BJ (cell line): ENCODE measurements around the gene SUPT3H. TPM values are rescaled to one million over a fixed set of nuclear protein-coding genes. Genes with fewer than 3 reads are reported as not detected.

Experiments
- CTCF ChIA-PET: fragments of 350-600 bp; formaldehyde crosslinking; extraction: SDS; loops from one replicate; lab custom pipeline; 2021; ENCODE audit warnings: antibody characterized with exemption, inconsistent platforms; lab: Yijun Ruan, JAX
- POLR2A ChIA-PET: fragments of 300-600 bp; sonication (Branson Sonifier 250); formaldehyde crosslinking; extraction: SDS; loops from one replicate; lab custom pipeline; 2021; ENCODE audit warnings: antibody characterized with exemption; lab: Charles Lee
- DNase-seq: peaks from one replicate; pipeline ENCODE4 v3.0.0-alpha.2; 2011; ENCODE audit warnings: low read depth
- H3K27me3 ChIP-seq: 2 replicates; pipeline ENCODE4 v1.6.0; 2011; ENCODE audit warnings: low read length; ENCODE audit not compliant: control insufficient read depth, insufficient read depth
- H3K36me3 ChIP-seq: 2 replicates; pipeline ENCODE4 v1.5.1; 2011; ENCODE audit warnings: low read length; ENCODE audit not compliant: control insufficient read depth, insufficient read depth
- H3K4me3 ChIP-seq: 2 replicates; pipeline ENCODE4 v1.5.1; 2011; ENCODE audit warnings: low read depth, mild to moderate bottlenecking, control low read depth, low read length
- polyA plus RNA-seq: library from polyadenylated mRNA; depleted of rRNA; stranded (reverse); fragments of >200 nt; gene quantifications from 2 replicates; pipeline ENCODE4 v1.2.3, GENCODE V29; 2011
- TF ChIP-seq, protein P1 (sequence below): IDR thresholded peaks from 2 replicates; pipeline ENCODE4 v1.5.1; 2011; ENCODE audit warnings: low read depth, mild to moderate bottlenecking, control low read depth, inconsistent platforms, low read length, moderate library complexity; ENCODE audit not compliant: insufficient read depth

The SUPT3H gene
- polyA plus RNA-seq, 1 experiment = 7.8 TPM

DNA sequence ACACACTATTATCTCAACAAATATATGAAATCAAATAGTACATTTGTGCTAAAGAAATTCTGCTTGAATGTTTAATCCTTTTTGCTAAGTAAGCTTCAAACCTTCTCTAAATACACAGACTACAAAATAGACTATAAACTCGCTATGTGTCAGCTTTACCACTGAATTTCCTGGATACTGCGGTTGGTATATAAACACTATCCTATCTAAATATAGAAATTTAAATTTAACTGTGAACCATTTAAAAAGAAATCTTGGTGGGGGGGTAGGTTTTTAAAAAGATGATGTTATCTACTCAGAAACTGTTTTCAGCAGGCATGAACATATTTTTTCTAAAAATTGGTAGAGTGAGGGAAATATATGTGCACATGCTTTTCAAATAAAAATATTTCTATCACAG lies 356.1 kb downstream of the SUPT3H start:
- ChIA-PET CTCF (no interaction called here), POLR2A (no interaction called here)
- no peaks in the 10 kb centered on the region for H3K36me3 ChIP-seq

DNA sequence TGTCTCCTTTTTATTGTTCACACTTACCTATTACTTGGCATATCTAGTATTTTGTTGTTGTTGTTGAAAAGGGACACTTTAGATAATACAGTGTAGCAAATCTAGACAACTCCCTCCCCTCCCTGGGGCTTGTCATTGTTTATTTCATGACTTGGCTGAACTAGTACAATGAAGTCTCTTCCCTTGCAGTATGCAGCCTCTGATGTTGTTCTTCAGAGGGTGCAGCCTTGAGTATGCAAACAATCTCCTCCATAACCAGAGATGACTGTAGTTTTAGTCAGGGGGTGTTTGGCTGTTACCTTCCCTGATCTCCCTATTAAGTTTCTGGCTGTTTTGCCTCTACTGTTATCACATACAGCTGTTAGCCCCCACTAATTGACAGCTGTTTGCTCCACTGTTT lies 365.0 kb downstream of the SUPT3H start:
- Histone ChIP-seq H3K4me3 (no peak overlapping the region), H3K36me3 (no peaks in the 10 kb centered on the region), H3K27me3 (no peaks in the 10 kb centered on the region)
- CTCF ChIA-PET = no interaction called here
- POLR2A ChIA-PET = no interaction called here
- no peak for DNase-seq
- TF ChIP-seq, protein P1, sequence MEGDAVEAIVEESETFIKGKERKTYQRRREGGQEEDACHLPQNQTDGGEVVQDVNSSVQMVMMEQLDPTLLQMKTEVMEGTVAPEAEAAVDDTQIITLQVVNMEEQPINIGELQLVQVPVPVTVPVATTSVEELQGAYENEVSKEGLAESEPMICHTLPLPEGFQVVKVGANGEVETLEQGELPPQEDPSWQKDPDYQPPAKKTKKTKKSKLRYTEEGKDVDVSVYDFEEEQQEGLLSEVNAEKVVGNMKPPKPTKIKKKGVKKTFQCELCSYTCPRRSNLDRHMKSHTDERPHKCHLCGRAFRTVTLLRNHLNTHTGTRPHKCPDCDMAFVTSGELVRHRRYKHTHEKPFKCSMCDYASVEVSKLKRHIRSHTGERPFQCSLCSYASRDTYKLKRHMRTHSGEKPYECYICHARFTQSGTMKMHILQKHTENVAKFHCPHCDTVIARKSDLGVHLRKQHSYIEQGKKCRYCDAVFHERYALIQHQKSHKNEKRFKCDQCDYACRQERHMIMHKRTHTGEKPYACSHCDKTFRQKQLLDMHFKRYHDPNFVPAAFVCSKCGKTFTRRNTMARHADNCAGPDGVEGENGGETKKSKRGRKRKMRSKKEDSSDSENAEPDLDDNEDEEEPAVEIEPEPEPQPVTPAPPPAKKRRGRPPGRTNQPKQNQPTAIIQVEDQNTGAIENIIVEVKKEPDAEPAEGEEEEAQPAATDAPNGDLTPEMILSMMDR = no peak

More for the DNA sequence above, 356.1 kb downstream of the SUPT3H start:
- Histone ChIP-seq H3K27me3 (no peaks in the 10 kb centered on the region), H3K4me3 (no peak overlapping the region)
- TF ChIP-seq, protein P1 = no peak
- no peak for DNase-seq

DNA sequence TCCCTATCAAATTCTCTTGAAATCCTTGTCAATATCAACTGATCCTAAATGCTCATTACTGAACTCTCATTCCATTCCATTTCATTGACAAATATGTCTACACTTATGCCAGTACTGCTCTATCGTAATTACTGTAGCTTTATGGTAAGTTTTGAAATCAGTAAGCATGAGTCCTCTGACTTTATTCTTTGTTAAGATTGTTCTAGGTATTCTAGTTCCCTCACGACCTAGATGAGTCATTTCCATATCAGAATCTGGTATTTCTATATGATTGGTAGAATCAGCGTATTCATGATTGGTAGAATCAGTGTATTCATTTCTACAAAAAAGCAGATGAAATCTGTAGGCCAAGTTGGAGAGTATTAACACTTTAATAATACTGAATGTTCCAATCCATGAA lies 368.2 kb downstream of the SUPT3H start:
- no peak for DNase-seq
- TF ChIP-seq, protein P1 = no peak
- Histone ChIP-seq H3K36me3 (no peaks in the 10 kb centered on the region), H3K27me3 (no peaks in the 10 kb centered on the region), H3K4me3 (no peak overlapping the region)
- ChIA-PET CTCF (interaction anchor here (0.6 kb wide), 1 partner anchor 15 kb away, joined by 3 read pairs; no protein-coding TSS in a partner anchor), POLR2A (no interaction called here)

DNA sequence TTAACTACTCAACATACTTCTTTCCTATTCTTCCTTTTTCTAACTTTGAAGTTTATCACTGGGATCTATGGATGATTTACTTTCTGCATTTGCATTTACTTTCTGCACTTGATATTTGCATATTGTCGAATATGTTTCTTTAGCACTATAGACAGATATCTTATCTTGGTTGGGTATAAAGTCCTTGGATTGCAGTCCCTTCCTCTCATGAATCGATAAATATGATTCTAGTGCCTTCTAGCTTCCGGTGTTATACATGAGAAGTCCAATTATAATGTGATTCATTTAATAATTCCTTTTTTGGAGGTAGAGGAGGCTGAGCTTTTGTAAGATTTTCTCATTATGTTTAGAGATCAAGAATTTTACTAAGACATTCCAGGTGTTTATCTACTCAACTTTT lies 370.8 kb downstream of the SUPT3H start:
- H3K4me3 ChIP-seq = no peak overlapping the region
- no peak for DNase-seq
- POLR2A ChIA-PET = no interaction called here
- TF ChIP-seq, protein P1 = no peak
- no peaks in the 10 kb centered on the region for H3K36me3 ChIP-seq
- CTCF ChIA-PET = no interaction called here
- no peaks in the 10 kb centered on the region for H3K27me3 ChIP-seq

DNA sequence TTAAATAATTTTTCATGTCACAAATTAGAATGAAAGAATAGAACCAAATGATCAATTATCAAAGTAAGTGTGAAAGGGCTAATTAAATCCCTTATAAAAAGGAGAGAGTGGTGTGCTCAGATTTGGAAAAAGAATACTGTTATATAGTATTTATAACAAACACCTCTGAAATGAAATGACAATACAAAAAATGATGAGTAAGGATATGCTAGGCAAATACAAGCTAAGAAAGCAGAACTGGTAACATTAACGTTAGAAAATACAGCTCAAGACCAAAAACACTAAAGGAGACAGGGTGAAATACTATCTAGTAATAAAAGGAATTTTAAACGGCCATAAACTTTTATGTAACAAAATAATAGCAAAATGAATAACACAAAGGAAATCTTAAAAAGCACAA lies 373.8 kb downstream of the SUPT3H start:
- CTCF ChIA-PET = no interaction called here
- POLR2A ChIA-PET = no interaction called here
- TF ChIP-seq, protein P1 = no peak
- Histone ChIP-seq H3K36me3 (no peaks in the 10 kb centered on the region), H3K27me3 (no peaks in the 10 kb centered on the region), H3K4me3 (no peak overlapping the region)
- no peak for DNase-seq
